GM12891 (cell line): ENCODE measurements around the gene ORC4.

Source experiments
- POLR2A ChIP-seq: IDR thresholded peaks from 2 replicates; pipeline ENCODE4 v1.6.1; 2011; ENCODE audit warnings: low read depth, low read length, control low read depth
- POLR2AphosphoS5 ChIP-seq: IDR thresholded peaks from 2 replicates; pipeline ENCODE4 v1.6.1; 2011; ENCODE audit warnings: low read depth, low read length, control low read depth
- TAF1 ChIP-seq: IDR thresholded peaks from 2 replicates; pipeline ENCODE4 v1.6.1; 2011; ENCODE audit warnings: low read depth, low read length, control low read depth

- TF ChIP-seq POLR2AphosphoS5 (no peak), POLR2A (no peak), TAF1 (no peak)
These were observed 20.4 kb downstream of the ORC4 start for GRCh38 chr2:148000095-148000494.
